PC-3 (cell line): Measurements from ENCODE around the gene ZNF622.

Source experiments
- CTCF ChIP-seq: fragments of 300-600 bp; sonication (generic); conservative IDR thresholded peaks from 2 replicates; pipeline ENCODE4 v1.5.1; 2017; ENCODE audit warnings: antibody characterized with exemption, low read depth, mild to moderate bottlenecking, low read length
- EZH2phosphoT487 ChIP-seq: fragments of 300-600 bp; sonication (generic); IDR thresholded peaks from 2 replicates; pipeline ENCODE4 v1.6.1; 2018; ENCODE audit warnings: mild to moderate bottlenecking, antibody characterized with exemption, low read length, borderline replicate concordance

GRCh38 chr5:16459451-16459850 is 6.1 kb downstream of the ZNF622 start:
- no peak for TF ChIP-seq CTCF
- no peak for TF ChIP-seq EZH2phosphoT487
